Endothelial cell (in vitro differentiated cells): ENCODE data around the gene CELSR3. TPM values are rescaled to one million over a fixed set of nuclear protein-coding genes. Genes with fewer than 3 reads are reported as not detected.

ENCODE experiments used
- DNase-seq: peaks from one replicate; pipeline ENCODE4 v3.0.0; 2021; ENCODE audit warnings: low spot score
- H3K27ac Mint-ChIP-seq: one replicate; pipeline ENCODE4 v1.8.0; 2021; ENCODE audit warnings: mixed read lengths, inconsistent platforms; ENCODE audit not compliant: unreplicated experiment
- H3K27me3 Mint-ChIP-seq: one replicate; pipeline ENCODE4 v1.8.0; 2021; ENCODE audit warnings: mild to moderate bottlenecking, moderate library complexity, mixed read lengths, inconsistent platforms; ENCODE audit not compliant: unreplicated experiment
- H3K36me3 Mint-ChIP-seq: one replicate; pipeline ENCODE4 v1.8.0; 2021; ENCODE audit warnings: mild to moderate bottlenecking, low read depth, mixed read lengths, inconsistent platforms; ENCODE audit not compliant: unreplicated experiment
- H3K4me1 Mint-ChIP-seq: one replicate; pipeline ENCODE4 v1.8.0; 2021; ENCODE audit warnings: mild to moderate bottlenecking, mixed read lengths, inconsistent platforms; ENCODE audit not compliant: unreplicated experiment
- H3K4me3 Mint-ChIP-seq: one replicate; pipeline ENCODE4 v1.8.0; 2021; ENCODE audit warnings: mild to moderate bottlenecking, mixed read lengths, inconsistent platforms; ENCODE audit not compliant: unreplicated experiment
- H3K9me3 Mint-ChIP-seq: one replicate; pipeline ENCODE4 v1.8.0; 2021; ENCODE audit warnings: mixed read lengths, inconsistent platforms; ENCODE audit not compliant: unreplicated experiment
- microRNA-seq: library from miRNA; unstranded; fragments of <30 nt; microRNA quantifications from one replicate; pipeline ENCODE4, GENCODE V29; 2020; ENCODE audit not compliant: unreplicated experiment
- total RNA-seq: library from RNA; stranded (reverse); fragmentation: NEBNext Ultra II Directional; extraction: Animal tissue kit (Norgen Biotek cat#: 25700); gene quantifications from one replicate; pipeline ENCODE4 v1.2.1, GENCODE V29; 2021; ENCODE audit not compliant: unreplicated experiment
- TF ChIP-seq, protein P1 (sequence below): fragments of 200-600 bp; sonication (generic); IDR thresholded peaks from one replicate; pipeline ENCODE4 v1.5.0; 2021; ENCODE audit warnings: antibody characterized with exemption; ENCODE audit not compliant: unreplicated experiment

Gene CELSR3
- total RNA-seq, 1 donor from 2014 or later = 7.6 TPM

GRCh38 chr3:48591886-48592518 lies 70.7 kb downstream of the CELSR3 start:
- Mint-ChIP-seq H3K9me3 (no peaks in the 10 kb centered on the region), H3K27me3 (peaks cover 20% of the 10 kb centered on the region), H3K4me3 (no peak overlapping the region), H3K27ac (no peak overlapping the region), H3K36me3 (peaks cover 6% of the 10 kb centered on the region), H3K4me1 (peaks cover 3% of the 10 kb centered on the region)
- TF ChIP-seq, protein P1, sequence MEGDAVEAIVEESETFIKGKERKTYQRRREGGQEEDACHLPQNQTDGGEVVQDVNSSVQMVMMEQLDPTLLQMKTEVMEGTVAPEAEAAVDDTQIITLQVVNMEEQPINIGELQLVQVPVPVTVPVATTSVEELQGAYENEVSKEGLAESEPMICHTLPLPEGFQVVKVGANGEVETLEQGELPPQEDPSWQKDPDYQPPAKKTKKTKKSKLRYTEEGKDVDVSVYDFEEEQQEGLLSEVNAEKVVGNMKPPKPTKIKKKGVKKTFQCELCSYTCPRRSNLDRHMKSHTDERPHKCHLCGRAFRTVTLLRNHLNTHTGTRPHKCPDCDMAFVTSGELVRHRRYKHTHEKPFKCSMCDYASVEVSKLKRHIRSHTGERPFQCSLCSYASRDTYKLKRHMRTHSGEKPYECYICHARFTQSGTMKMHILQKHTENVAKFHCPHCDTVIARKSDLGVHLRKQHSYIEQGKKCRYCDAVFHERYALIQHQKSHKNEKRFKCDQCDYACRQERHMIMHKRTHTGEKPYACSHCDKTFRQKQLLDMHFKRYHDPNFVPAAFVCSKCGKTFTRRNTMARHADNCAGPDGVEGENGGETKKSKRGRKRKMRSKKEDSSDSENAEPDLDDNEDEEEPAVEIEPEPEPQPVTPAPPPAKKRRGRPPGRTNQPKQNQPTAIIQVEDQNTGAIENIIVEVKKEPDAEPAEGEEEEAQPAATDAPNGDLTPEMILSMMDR = no peak
- DNase-seq = no peak

DNA sequence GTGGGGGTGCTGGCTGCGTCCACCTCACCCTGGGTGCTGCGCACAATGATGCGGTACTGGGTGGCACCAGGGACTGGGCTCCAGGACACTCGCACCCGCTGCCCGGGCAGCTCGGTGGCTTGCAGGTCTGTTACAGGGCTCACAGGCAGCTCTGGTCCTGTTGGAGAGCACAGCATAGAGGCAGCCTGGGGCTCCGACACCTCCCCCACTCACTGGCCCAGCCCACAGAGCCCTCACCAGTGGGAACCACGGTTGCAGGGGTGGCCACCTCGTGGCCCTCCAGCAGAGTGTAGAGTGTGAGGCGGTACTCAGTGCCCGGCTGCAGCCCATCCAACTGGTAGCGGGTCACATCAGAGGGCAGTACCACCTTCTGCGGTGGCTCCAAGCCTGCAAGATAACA lies 71.2 kb downstream of the CELSR3 start:
- no peak for DNase-seq
- H3K4me3 Mint-ChIP-seq = no peak overlapping the region
- no peaks in the 10 kb centered on the region for H3K9me3 Mint-ChIP-seq
- no peak overlapping the region for H3K27ac Mint-ChIP-seq
- H3K4me1 Mint-ChIP-seq = peaks cover 3% of the 10 kb centered on the region
- TF ChIP-seq, protein P1 = no peak
- peaks cover 18% of the 10 kb centered on the region for H3K27me3 Mint-ChIP-seq
- peaks cover 6% of the 10 kb centered on the region for H3K36me3 Mint-ChIP-seq

- Mint-ChIP-seq H3K27me3 (peaks cover 19% of the 10 kb centered on the region), H3K4me1 (peaks cover 3% of the 10 kb centered on the region), H3K27ac (no peak overlapping the region), H3K36me3 (peaks cover 6% of the 10 kb centered on the region), H3K9me3 (no peaks in the 10 kb centered on the region), H3K4me3 (no peak overlapping the region)
- TF ChIP-seq, protein P1 = no peak
- no peak for DNase-seq
Measured at GRCh38 chr3:48588230-48588629, 74.5 kb downstream of the CELSR3 start.

- Mint-ChIP-seq H3K27me3 (peaks cover 14% of the 10 kb centered on the region), H3K9me3 (no peaks in the 10 kb centered on the region), H3K36me3 (peaks cover 3% of the 10 kb centered on the region), H3K4me3 (no peak overlapping the region), H3K27ac (no peak overlapping the region), H3K4me1 (peaks cover 3% of the 10 kb centered on the region)
- DNase-seq = no peak
- TF ChIP-seq, protein P1 = no peak
Measured at GRCh38 chr3:48587686-48588085, 75.0 kb downstream of the CELSR3 start.

Small RNA genes within 50 kb of the gene (microRNA-seq; reads per million reads assigned to microRNA genes)
- not detected for gene MIR4793

Other genes starting within 250 kb of the CELSR3 start
- gene PLXNB1, start 232.8 kb downstream of the CELSR3 start, total RNA-seq = 68.7 TPM
- 11.8 TPM for gene CCDC51, start 222.8 kb downstream of the CELSR3 start, total RNA-seq
- 326 TPM for gene TMA7, start 222.6 kb downstream of the CELSR3 start, total RNA-seq
- gene ATRIP, start 216.1 kb downstream of the CELSR3 start, total RNA-seq = 11.2 TPM
- gene SHISA5, start 158.7 kb downstream of the CELSR3 start, total RNA-seq = 283 TPM
- gene PFKFB4, start 106.1 kb downstream of the CELSR3 start, total RNA-seq = 11.5 TPM
- gene UCN2, start 99.1 kb downstream of the CELSR3 start, total RNA-seq = 0.77 TPM
- gene COL7A1, start 67.6 kb downstream of the CELSR3 start, total RNA-seq = 5.2 TPM
- gene UQCRC1, start 53.2 kb downstream of the CELSR3 start, total RNA-seq = 165 TPM
- gene TMEM89, start 41.1 kb downstream of the CELSR3 start, total RNA-seq = 0.44 TPM
- gene SLC26A6, start 27.4 kb downstream of the CELSR3 start, total RNA-seq = 76.1 TPM
- gene NCKIPSD, start 23.0 kb upstream of the CELSR3 start, total RNA-seq = 34.1 TPM
- gene IP6K2, start 54.3 kb upstream of the CELSR3 start, total RNA-seq = 87.9 TPM
- gene PRKAR2A, start 185.0 kb upstream of the CELSR3 start, total RNA-seq = 67.3 TPM
- gene SLC25A20, start 236.0 kb upstream of the CELSR3 start, total RNA-seq = 3.6 TPM